Breast epithelium (tissue), 4 donors: ENCODE results near the gene LAMA4. TPM values are rescaled to one million over a fixed set of nuclear protein-coding genes. Genes with fewer than 3 reads are reported as not detected.
A peak's percentile ranks its signal among the peaks of the same experiment; 100 is the strongest.

Experiments
- DNase-seq, 2 donors: peaks; one replicate each; pipeline ENCODE4 v3.0.0-alpha.2; 2019; ENCODE audit warnings: low spot score in 2 of 2
- H3K27ac ChIP-seq, 2 donors: fragments of 200-600 bp; sonication (generic) in 1 of 2; one replicate each; pipeline ENCODE4 v1.5.1; 2016 to 2019; ENCODE audit warnings: mild to moderate bottlenecking in 1 of 2
- H3K27me3 ChIP-seq, 2 donors: fragments of 200-600 bp; sonication (generic) in 1 of 2; one replicate each; pipeline versions ENCODE4 v1.5.1 to v1.6.0; 2017 to 2019; ENCODE audit warnings: control low read depth in 1 of 2, mild to moderate bottlenecking in 1 of 2
- H3K36me3 ChIP-seq: fragments of 200-600 bp; one replicate; pipeline ENCODE4 v1.5.1; 2019
- H3K4me1 ChIP-seq, 2 donors: fragments of 200-600 bp; sonication (generic); one replicate each; pipeline ENCODE4 v1.5.1; 2016 to 2019; ENCODE audit warnings: control low read depth in 1 of 2
- H3K4me3 ChIP-seq, 3 donors: fragments of 200-600 bp; sonication (generic); 1 replicate in 2 of 3; 2 replicates in 1 of 3; pipeline ENCODE4 v1.5.1; 2016 to 2019; ENCODE audit warnings: mild to moderate bottlenecking in 3 of 3, moderate library complexity in 2 of 3
- H3K9me3 ChIP-seq, 2 donors: fragments of 200-600 bp; sonication (generic) in 1 of 2; one replicate each; pipeline ENCODE4 v1.5.1; 2016 to 2019; ENCODE audit warnings: control low read depth in 1 of 2
- CTCF ChIP-seq, 3 donors: fragments of 450-650 bp; IDR thresholded peaks; one replicate each; pipeline ENCODE4 v1.5.1; 2016 to 2017; ENCODE audit warnings: antibody characterized with exemption in 3 of 3, mild to moderate bottlenecking in 3 of 3, moderate library complexity in 3 of 3
- POLR2A ChIP-seq: fragments of 450-650 bp; IDR thresholded peaks from one replicate; pipeline ENCODE4 v1.6.1; 2016; ENCODE audit warnings: antibody characterized with exemption, mild to moderate bottlenecking, moderate library complexity
- POLR2AphosphoS5 ChIP-seq, 3 donors: sonication (generic); formaldehyde crosslinking; IDR thresholded peaks; one replicate each; pipeline ENCODE4 v1.6.1; 2017; ENCODE audit warnings: antibody characterized with exemption in 3 of 3
- intact Hi-C: fragments of 100-400 bp; cut with DNase I; formaldehyde crosslinking; loops from one replicate; pipeline ENCODE4 v1.15.1; 2023; ENCODE audit warnings: low total_unique reads
- total RNA-seq, 3 donors: library from RNA; depleted of rRNA; stranded (reverse); fragments of >200 nt; gene quantifications; one replicate each; pipeline ENCODE4 v1.1.0, GENCODE V29; 2016

LAMA4 gene
- total RNA-seq, 3 donors from 2014 or later, result 54.0 to 142 (median 129) TPM

- Histone ChIP-seq H3K4me3 (no peak overlapping the region), H3K4me1 (no peaks in the 10 kb centered on the region), H3K27me3 (no peaks in the 10 kb centered on the region), H3K36me3 (no peaks in the 10 kb centered on the region), H3K27ac (peak overlapping the region; percentile 21 to 81), H3K9me3 (no peaks in the 10 kb centered on the region)
- no peak for DNase-seq
- TF ChIP-seq POLR2AphosphoS5 (IDR thresholded peaks at IDR 0.05) (peak; percentile 42 to 90 (median 83)), POLR2A (no peak)
- intact Hi-C loops, result no loop called here
Measured at GRCh38 chr6:112237595-112237994, 16.8 kb downstream of the LAMA4 start.

- intact Hi-C loops, result no loop called here
- Histone ChIP-seq H3K36me3 (no peaks in the 10 kb centered on the region), H3K4me1 (no peaks in the 10 kb centered on the region), H3K9me3 (no peaks in the 10 kb centered on the region), H3K27me3 (no peaks in the 10 kb centered on the region), H3K27ac (peak overlapping the region; percentile 21 to 81), H3K4me3 (no peak overlapping the region)
- TF ChIP-seq CTCF (IDR thresholded peaks at IDR 0.05) (no peak), POLR2AphosphoS5 (IDR thresholded peaks at IDR 0.05) (no peak), POLR2A (no peak)
- no peak for DNase-seq
Measured at GRCh38 chr6:112237066-112237465, 17.3 kb downstream of the LAMA4 start.

- no peak for DNase-seq
- Histone ChIP-seq H3K27me3 (no peaks in the 10 kb centered on the region), H3K4me3 (no peak overlapping the region), H3K27ac (peak overlapping the region in 1 of 2 donors; percentile 27), H3K9me3 (no peaks in the 10 kb centered on the region), H3K36me3 (no peaks in the 10 kb centered on the region), H3K4me1 (no peaks in the 10 kb centered on the region)
- intact Hi-C loops, result no loop called here
- no peak for TF ChIP-seq CTCF (IDR thresholded peaks at IDR 0.05)
- no peak for TF ChIP-seq POLR2AphosphoS5 (IDR thresholded peaks at IDR 0.05)
- TF ChIP-seq POLR2A, result no peak
Measured at GRCh38 chr6:112235956-112236355, 18.4 kb downstream of the LAMA4 start.

GRCh38 chr6:112234601-112235000 lies 19.8 kb downstream of the LAMA4 start:
- Histone ChIP-seq H3K9me3 (no peaks in the 10 kb centered on the region), H3K4me3 (no peak overlapping the region), H3K36me3 (no peaks in the 10 kb centered on the region), H3K27me3 (no peaks in the 10 kb centered on the region), H3K27ac (peak overlapping the region; percentile 43 to 48), H3K4me1 (no peaks in the 10 kb centered on the region)
- intact Hi-C loops, result no loop called here
- TF ChIP-seq CTCF (IDR thresholded peaks at IDR 0.05), result no peak
- no peak for TF ChIP-seq POLR2AphosphoS5 (IDR thresholded peaks at IDR 0.05)
- TF ChIP-seq POLR2A, result no peak
- DNase-seq, result no peak

- intact Hi-C loops, result no loop called here
- no peaks in the 10 kb centered on the region for H3K27me3 ChIP-seq
- no peaks in the 10 kb centered on the region for H3K36me3 ChIP-seq
- DNase-seq, result no peak
- H3K9me3 ChIP-seq, result no peaks in the 10 kb centered on the region
- H3K4me1 ChIP-seq, result no peaks in the 10 kb centered on the region
- TF ChIP-seq CTCF (IDR thresholded peaks at IDR 0.05), result no peak
- TF ChIP-seq POLR2A, result no peak
- no peak for TF ChIP-seq POLR2AphosphoS5 (IDR thresholded peaks at IDR 0.05)
- H3K27ac ChIP-seq, result peak overlapping the region; percentile 61 to 80
- no peak overlapping the region for H3K4me3 ChIP-seq
Measured at GRCh38 chr6:112233847-112234246, 20.5 kb downstream of the LAMA4 start.

- TF ChIP-seq CTCF (IDR thresholded peaks at IDR 0.05) (no peak), POLR2AphosphoS5 (IDR thresholded peaks at IDR 0.05) (no peak), POLR2A (no peak)
- DNase-seq, result no peak
- H3K27ac ChIP-seq, result peak overlapping the region; percentile 61 to 80
- intact Hi-C loops, result no loop called here
- H3K9me3 ChIP-seq, result no peaks in the 10 kb centered on the region
- no peak overlapping the region for H3K4me3 ChIP-seq
- H3K4me1 ChIP-seq, result no peaks in the 10 kb centered on the region
- no peaks in the 10 kb centered on the region for H3K27me3 ChIP-seq
- no peaks in the 10 kb centered on the region for H3K36me3 ChIP-seq
Measured at GRCh38 chr6:112232845-112233256, 21.5 kb downstream of the LAMA4 start.
